GM10847 (cell line): Measurements from ENCODE around the gene PTGIR.

Experiments
- POLR2A ChIP-seq: IDR thresholded peaks from 2 replicates; pipeline ENCODE4 v1.6.1; 2011; ENCODE audit not compliant: insufficient read length; ENCODE audit errors: extremely low read depth

Gene PTGIR

DNA sequence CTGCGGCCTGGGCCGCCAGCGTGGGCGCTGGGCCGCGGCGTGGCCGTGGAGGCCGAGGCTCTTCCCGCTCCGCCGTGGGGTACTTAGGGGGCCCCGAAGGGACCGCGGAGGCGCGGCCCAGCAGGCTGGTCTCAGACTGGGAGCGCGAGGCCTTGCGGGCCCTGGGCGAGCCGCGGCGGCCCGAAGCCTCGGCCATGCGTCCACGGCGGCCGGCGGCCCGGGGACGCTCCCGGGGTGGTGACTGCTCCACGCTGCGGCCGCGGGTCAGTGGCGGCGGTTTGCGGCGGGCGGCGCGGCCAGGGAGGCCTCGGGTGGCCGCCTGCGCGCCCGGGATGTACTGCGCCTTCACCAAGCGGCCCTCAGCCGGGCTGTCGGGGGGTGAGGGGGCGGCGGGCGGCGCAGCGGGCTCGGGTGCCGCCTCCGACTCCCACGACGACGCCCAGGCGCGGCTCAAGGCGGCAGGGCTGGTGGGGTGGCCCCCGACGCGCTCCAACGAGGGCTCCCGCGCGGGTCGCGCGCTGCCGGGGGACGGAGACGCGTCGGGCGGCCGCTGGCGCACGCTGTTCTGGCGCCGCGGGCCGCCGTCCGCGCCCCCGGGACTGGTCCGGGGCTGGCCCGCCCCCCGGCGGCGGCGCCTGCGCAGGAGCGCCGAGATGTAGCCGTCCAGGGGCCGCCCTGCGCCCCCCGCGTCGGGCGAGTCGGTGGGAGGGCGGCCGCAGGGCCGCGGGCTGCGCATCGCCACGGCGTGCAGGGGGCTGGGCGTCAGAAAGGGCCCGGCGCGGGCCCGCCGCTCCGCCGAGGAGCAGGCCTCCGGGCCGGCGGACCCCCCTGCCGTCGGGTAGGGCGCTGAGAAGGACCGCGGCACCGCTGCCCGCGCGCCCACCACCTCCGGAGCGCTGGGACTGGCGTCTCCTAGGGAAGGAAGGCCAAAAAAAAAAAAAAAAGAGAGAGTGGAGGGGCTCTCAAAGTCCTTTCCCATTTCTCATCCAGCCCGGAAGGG is 24.4 kb upstream of the PTGIR start:
- no peak for TF ChIP-seq POLR2A

DNA sequence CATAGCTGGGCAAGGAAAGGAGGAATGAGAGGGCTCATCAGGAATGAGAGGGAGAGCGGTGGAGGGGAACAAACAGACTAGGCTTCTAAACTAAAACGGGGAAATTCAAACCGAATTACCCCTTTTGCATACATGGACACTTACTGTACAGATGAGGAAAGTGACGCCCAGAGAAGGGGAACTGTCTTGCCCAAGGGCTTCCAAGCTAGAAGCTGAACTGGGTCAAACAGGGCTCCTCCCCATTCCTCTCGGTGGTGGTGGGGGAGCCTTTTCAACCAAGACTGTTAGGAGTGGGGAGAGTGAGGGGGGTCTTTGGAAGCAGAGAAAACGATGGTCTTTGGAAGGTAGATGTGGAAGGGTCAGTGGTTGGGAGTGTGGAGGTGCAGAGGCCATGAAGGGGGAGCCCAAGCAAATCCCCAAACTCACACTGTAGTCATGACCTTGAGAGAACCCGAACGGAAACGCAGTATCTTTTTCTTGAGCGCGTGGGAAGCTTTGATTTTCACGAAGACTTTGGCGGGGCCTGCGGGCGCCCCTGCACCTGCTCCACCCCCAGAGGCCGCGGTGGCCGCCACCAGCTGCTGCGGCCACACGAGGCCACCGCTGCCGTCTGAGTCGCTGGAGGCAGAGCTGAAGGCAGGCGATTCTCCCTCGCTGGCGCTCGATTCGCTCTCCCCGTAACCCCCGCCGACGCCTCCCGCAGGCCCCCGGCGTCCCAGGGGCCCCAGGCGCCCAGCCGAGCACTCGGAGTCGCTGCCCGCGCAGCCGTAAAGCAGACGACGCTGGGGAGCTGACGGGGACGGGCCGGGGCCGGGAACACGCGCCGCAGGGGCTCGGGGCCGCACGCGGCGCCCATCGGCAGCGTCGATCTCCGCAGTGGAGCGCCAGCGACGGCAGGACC is 23.4 kb upstream of the PTGIR start:
- TF ChIP-seq POLR2A = no peak

DNA sequence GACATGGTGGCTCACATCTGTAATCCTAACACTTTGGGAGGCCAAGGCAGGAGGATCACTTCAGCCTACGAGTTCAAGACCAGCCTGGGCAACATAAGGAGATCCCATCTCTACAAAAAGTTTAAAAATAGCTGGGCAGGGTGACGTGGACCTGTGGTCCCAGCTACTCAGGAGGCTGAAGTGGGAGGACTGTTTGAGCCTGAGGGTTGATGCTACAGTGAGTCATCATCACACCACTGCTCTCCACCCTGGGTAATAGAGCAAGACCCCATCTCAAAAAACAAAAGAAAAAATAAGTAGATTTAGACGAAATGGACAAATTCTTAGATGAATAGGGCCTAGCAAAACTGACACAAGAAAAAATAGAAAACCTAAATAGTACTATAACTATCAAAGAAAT is 21.5 kb upstream of the PTGIR start:
- TF ChIP-seq POLR2A = no peak

GRCh38 chr19:46644720-46645119 is 19.8 kb upstream of the PTGIR start:
- TF ChIP-seq POLR2A = no peak

- no peak for TF ChIP-seq POLR2A
Measured at GRCh38 chr19:46640656-46641055, 15.8 kb upstream of the PTGIR start.

- no peak for TF ChIP-seq POLR2A
Measured at GRCh38 chr19:46639358-46640182, 14.7 kb upstream of the PTGIR start.

DNA sequence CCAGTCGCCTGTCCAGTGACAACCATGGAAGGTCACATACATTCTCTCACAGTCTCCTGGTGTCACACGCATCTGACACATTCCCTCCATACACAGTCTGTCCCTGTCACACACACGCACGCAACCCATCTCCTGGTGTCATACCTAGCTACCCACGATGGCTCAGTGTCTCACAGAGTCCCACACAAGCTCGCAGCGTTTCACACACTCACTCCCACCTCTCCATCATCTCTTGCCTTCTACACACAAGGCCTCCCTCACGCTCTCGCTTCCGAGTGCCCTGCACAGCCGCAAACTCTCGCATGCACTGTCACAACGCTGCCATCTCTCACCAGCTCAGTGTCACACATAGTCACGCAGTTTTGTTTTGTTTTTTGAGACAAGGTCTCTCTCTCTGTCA is 12.3 kb upstream of the PTGIR start:
- TF ChIP-seq POLR2A = no peak

DNA sequence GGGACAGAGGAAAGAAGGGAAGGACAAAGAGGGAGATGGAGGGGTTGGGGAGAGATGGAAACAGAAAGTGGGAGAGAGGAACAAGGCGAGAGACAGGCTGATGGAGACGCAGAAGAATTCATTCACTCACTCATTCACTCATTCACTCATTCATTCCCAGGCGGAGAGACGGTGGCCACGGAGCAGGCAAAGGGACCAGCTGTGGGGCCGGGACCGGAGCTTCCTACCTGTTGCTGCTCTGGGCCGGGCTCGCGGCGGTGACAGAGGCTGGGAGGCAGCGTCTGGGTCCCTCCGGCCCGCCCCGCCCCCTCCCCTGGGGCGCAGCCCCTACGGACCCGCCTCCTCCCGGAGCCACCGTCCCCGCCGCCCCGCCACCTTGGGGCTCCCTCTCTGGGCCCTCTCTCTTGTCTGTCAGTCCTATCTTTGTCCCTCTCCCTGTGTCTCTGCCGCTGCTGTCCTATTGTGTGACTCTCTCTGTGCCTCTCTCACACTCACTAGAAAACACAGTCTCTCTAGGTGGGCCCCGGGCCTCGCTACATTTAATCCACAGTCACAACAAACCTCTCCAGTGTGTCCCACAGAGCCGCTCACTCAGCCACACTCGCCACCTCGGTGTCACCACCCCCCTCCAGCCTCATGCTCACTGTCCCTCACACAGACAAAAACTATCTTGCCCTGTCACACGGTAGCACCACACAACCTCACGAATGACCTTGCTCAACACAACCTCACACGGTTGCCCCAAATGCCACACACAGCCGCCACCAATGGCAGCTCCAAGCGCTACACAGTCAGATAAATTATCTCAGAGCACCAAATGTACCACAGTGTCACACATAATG is 11.3 kb upstream of the PTGIR start, which contains the start of gene GNG8:
Gene GNG8 (minus strand): TSS at position 283 of the 842 bp plus-strand sequence. CDS start 1,520 bp downstream, outside the sequence.
- no peak for TF ChIP-seq POLR2A

DNA sequence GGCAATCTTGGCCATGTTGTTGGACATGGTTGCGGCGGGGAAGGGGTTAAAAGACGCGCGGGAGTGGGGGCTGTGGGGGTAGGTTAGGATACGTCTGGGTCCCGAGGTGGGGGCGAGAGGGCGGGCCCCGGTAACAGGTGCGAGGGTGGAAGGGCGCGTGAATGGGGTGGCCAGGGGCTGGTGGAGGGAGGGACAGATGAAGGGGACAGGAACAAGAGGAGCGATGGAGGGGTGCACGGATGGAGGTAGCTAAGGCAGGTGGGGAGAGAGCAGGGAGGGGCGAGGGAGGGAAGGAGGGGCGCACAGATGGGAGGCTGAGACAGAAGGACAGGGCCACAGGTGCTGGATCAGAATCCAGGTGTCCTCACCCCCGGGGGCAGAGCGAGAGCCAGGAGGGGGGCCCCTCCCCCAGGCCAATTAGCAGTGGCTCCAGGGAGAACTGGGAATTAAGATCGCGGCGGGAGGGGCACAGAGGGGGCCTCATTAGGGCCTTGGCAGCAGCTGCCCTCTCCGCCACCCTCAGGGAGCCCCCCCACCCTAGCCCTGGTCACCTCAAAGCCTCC is 9.8 kb upstream of the PTGIR start:
- TF ChIP-seq POLR2A = no peak

DNA sequence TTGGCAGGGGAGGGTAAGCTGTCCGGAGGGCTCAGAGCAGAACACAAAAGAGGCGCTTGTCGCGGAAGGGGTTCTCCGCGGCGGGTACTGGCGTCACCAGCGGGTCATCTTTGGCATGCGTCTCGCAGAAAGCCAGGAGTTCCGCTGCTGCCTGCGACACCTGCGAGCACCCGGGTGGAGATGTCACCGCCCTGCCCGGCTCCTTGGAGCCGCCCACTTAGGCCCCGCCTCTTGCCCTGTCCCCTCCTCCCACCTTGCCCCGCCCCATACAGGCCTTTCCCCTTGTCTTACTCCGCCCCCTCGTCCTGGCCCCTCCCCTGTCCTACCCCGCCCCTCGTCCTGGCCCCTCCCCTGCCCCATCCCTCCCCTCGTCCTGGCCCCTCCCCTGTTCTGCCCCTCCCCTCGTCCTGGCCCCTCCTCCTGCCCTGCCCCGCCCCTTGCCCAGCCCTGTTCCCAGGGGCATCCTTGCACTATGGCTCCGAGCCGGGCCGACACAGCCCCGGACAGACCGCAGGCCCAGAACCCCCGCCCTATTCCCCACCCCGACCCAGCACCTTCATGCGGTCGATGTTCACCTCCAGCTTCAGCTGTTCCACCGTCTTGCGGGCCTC is 9.3 kb upstream of the PTGIR start:
- TF ChIP-seq POLR2A = no peak

- TF ChIP-seq POLR2A = no peak
Measured at GRCh38 chr19:46633130-46633529, 8.2 kb upstream of the PTGIR start.

GRCh38 chr19:46631481-46631880 is 6.6 kb upstream of the PTGIR start:
- TF ChIP-seq POLR2A = no peak

DNA sequence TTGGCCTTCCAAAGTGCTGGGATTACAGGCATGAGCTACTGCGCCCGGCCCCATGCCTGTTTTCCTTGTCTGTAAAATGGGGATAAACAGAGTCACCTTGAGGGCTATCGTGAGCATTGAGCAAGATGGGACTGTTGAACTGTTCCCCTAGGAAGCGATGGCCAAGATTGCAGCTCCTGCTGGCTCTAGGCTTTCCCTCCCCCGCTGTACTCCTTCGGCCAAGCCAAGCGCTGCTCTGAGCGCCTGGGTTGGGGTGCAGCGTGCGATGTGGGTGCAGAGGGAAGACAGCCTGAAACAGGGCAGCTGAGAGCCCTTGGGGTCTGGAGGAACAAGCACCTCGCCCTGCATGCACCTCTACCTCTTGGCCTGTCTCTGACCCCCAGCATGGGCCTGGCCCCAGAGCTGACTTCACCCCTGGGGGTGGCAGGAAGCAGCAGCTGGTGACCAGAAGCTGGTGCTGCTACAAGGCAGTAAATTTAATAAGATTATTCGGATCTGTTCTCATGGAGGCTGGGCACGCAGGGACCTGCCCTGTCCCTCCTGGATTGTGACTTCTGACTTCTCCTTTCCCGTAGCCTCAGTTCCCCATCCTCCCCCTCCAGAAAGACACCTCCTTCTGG is 5.8 kb upstream of the PTGIR start:
- no peak for TF ChIP-seq POLR2A
